GM18519 (cell line): ENCODE results near the gene CNTNAP5.

Source experiments
- ATAC-seq: cut with Tn5 transposase; IDR thresholded peaks from one replicate; pipeline ENCODE4 v1.9.1; 2021; ENCODE audit warnings: mild to moderate bottlenecking, moderate library complexity; ENCODE audit not compliant: unreplicated experiment, low FRiP score

Gene CNTNAP5

GRCh38 chr2:124526221-124526620, 501.1 kb downstream of the CNTNAP5 start:
- ATAC-seq = no peak

GRCh38 chr2:124530203-124530602, 505.1 kb downstream of the CNTNAP5 start:
- no peak for ATAC-seq

GRCh38 chr2:124533226-124533954, 508.3 kb downstream of the CNTNAP5 start:
- ATAC-seq = no peak

GRCh38 chr2:124534028-124534427, 508.9 kb downstream of the CNTNAP5 start:
- ATAC-seq = no peak

- ATAC-seq = no peak
These were observed 510.7 kb downstream of the CNTNAP5 start for GRCh38 chr2:124535816-124536215.

GRCh38 chr2:124536591-124536990, 511.5 kb downstream of the CNTNAP5 start:
- no peak for ATAC-seq

- ATAC-seq = no peak
These were observed 513.5 kb downstream of the CNTNAP5 start for GRCh38 chr2:124538549-124538948.

- ATAC-seq = no peak
These were observed 515.7 kb downstream of the CNTNAP5 start for GRCh38 chr2:124540805-124541204.

GRCh38 chr2:124542932-124543640, 518.0 kb downstream of the CNTNAP5 start:
- no peak for ATAC-seq

GRCh38 chr2:124547700-124548099, 522.6 kb downstream of the CNTNAP5 start:
- no peak for ATAC-seq

- ATAC-seq = no peak
These were observed 533.3 kb downstream of the CNTNAP5 start for GRCh38 chr2:124558277-124558905.

- no peak for ATAC-seq
These were observed 534.1 kb downstream of the CNTNAP5 start for GRCh38 chr2:124559236-124559635.

- ATAC-seq = no peak
These were observed 535.6 kb downstream of the CNTNAP5 start for GRCh38 chr2:124560592-124561112.

GRCh38 chr2:124561486-124561885, 536.4 kb downstream of the CNTNAP5 start:
- ATAC-seq = no peak

GRCh38 chr2:124563426-124563825, 538.3 kb downstream of the CNTNAP5 start:
- ATAC-seq = no peak

- ATAC-seq = no peak
These were observed 541.5 kb downstream of the CNTNAP5 start for GRCh38 chr2:124566518-124566970.

GRCh38 chr2:124570872-124571271, 545.8 kb downstream of the CNTNAP5 start:
- no peak for ATAC-seq

- no peak for ATAC-seq
These were observed 546.7 kb downstream of the CNTNAP5 start for GRCh38 chr2:124571836-124572235.

- ATAC-seq = no peak
These were observed 548.0 kb downstream of the CNTNAP5 start for GRCh38 chr2:124572934-124573634.

GRCh38 chr2:124575497-124575896, 550.4 kb downstream of the CNTNAP5 start:
- no peak for ATAC-seq

- no peak for ATAC-seq
These were observed 555.2 kb downstream of the CNTNAP5 start for GRCh38 chr2:124580263-124580662.
